Lung (tissue), 12 donors: Measurements from ENCODE around the gene PGAM2. TPM values are rescaled to one million over a fixed set of nuclear protein-coding genes. Genes with fewer than 3 reads are reported as not detected.

Experiments used
- ATAC-seq: fragments of 200-7000 bp; cut with Tn5 transposase; one replicate; pipeline ENCODE4 v1.9.1; 2020; ENCODE audit warnings: moderate number of reproducible peaks; ENCODE audit not compliant: insufficient read depth, low FRiP score
- DNase-seq, 3 donors: peaks; one replicate each; pipeline ENCODE4 v3.0.0-alpha.2; 2013 to 2017
- H3K27ac ChIP-seq, 2 donors: one replicate each; pipeline ENCODE4 v1.5.1; 2013; ENCODE audit warnings: mild to moderate bottlenecking in 2 of 2, moderate library complexity in 2 of 2, control low read depth in 1 of 2, inconsistent platforms in 1 of 2, low read depth in 1 of 2, low read length in 1 of 2
- H3K27me3 ChIP-seq, 3 donors: one replicate each; pipeline ENCODE4 v1.5.1; 2013; ENCODE audit warnings: low read length in 2 of 3; ENCODE audit not compliant: control insufficient read depth in 3 of 3, insufficient read depth in 3 of 3
- H3K36me3 ChIP-seq, 4 donors: one replicate each; pipeline ENCODE4 v1.5.1; 2013; ENCODE audit warnings: low read length in 4 of 4, mild to moderate bottlenecking in 1 of 4, moderate library complexity in 1 of 4; ENCODE audit not compliant: control insufficient read depth in 4 of 4, insufficient read depth in 4 of 4
- H3K4me1 ChIP-seq, 5 donors: one replicate each; pipeline ENCODE4 v1.5.1; 2013; ENCODE audit warnings: low read length in 5 of 5, mild to moderate bottlenecking in 2 of 5, moderate library complexity in 1 of 5; ENCODE audit not compliant: control insufficient read depth in 5 of 5, insufficient read depth in 5 of 5
- H3K4me3 ChIP-seq: one replicate; pipeline ENCODE4 v1.5.1; 2013; ENCODE audit warnings: mild to moderate bottlenecking, control low read depth, moderate library complexity
- H3K9ac ChIP-seq, 2 donors: one replicate each; pipeline ENCODE4 v1.5.1; 2013; ENCODE audit warnings: low read length in 2 of 2, control low read depth in 1 of 2; ENCODE audit not compliant: insufficient read depth in 1 of 2
- H3K9me3 ChIP-seq, 4 donors: one replicate each; pipeline ENCODE4 v1.5.1; 2013; ENCODE audit warnings: low read length in 3 of 4, mild to moderate bottlenecking in 1 of 4, moderate library complexity in 1 of 4; ENCODE audit not compliant: control insufficient read depth in 4 of 4, insufficient read depth in 3 of 4
- WGBS, 2 donors: extraction: QIAGEN DNeasy Blood & Tissue Kit; methylation state at CpG; one replicate each; pipeline ENCODE4 v1.1.7; 2013; 5-methylcytosine and 5-hydroxymethylcytosine counted together
- polyA plus RNA-seq, 2 donors: library from polyadenylated mRNA; stranded (reverse); fragments of 200-250 nt; gene quantifications; one replicate each; pipeline ENCODE4 v1.2.1, GENCODE V29; 2013
- total RNA-seq, 2 donors: library from RNA; depleted of rRNA in 1 of 2; stranded (reverse); fragments of >200 nt in 1 of 2; gene quantifications; one replicate each; pipeline ENCODE4 v1.2.1, GENCODE V29; 2014 to 2021
- TF ChIP-seq, protein P1 (sequence below): IDR thresholded peaks from 2 replicates; pipeline ENCODE4 v1.5.1; 2012; ENCODE audit warnings: mild to moderate bottlenecking; ENCODE audit errors: control extremely low read depth, extremely low read depth
- donor health status: control.
- donor health status: control.
- donor health status: Bipolar disorder and iron deficiency.
- donor health status: healthy.
- donor health status: DM: yes; HTN: yes; CAD: no.

Gene PGAM2
- total and polyA plus RNA-seq, 4 donors, result 0.63 to 0.85 (median 0.83) TPM; not detected in 1

DNA sequence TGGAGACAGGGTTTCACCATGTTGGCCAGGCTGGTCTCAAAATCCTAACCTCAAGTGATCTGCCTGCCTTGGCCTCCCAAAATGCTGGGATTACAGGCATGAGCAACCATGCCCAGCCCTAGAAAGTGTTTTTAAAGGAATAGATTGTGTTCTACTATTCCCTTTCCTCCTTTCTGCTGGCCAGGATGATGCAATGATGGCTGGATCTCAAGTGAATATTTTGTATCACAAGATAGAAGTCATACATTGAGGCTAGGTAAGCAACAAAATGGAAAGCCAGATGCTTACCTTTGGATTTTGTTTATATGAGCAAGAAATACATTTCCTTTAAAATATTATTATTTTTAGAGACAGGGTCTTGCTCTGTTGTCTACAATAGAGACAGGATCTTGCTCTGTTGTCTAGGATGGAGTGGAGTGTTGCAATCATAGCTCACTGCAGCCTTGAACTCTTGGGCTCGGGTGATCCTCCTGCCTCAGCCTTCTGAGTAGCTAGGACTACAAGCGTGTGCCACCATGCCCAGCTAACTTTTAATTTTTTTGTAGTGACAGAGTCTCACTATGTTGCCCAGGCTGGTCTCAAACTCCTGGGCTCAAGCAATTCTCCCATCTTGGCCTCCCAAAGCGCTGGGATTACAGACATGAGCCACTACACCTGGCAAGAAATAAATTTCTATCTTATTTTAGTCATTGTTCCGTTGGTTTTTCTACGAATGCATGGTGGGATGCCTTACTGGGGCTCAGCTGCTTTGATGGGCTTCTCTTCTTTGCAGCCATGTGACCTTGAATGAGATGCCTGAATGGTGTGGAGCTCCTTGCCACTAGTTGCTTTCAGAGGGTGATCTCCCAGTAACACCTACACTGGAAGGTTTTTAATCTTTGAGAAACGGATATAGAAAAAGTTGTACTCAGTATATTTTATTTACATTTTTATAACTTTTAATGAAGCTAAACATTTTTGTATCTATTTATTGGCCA is 33.0 kb upstream of the PGAM2 start:
- WGBS, 2 donors, result 88% methylated on average over 6 of the region's 6 CpGs
- Histone ChIP-seq H3K4me3 (no peak overlapping the region), H3K27ac (no peak overlapping the region), H3K27me3 (no peaks in the 10 kb centered on the region), H3K9me3 (no peaks in the 10 kb centered on the region), H3K4me1 (peaks cover 0 to 21% (median 0%) of the 10 kb centered on the region in 5 donors), H3K9ac (no peak overlapping the region), H3K36me3 (no peaks in the 10 kb centered on the region)
- DNase-seq (no peak), ATAC-seq (no peak)
- TF ChIP-seq, protein P1, sequence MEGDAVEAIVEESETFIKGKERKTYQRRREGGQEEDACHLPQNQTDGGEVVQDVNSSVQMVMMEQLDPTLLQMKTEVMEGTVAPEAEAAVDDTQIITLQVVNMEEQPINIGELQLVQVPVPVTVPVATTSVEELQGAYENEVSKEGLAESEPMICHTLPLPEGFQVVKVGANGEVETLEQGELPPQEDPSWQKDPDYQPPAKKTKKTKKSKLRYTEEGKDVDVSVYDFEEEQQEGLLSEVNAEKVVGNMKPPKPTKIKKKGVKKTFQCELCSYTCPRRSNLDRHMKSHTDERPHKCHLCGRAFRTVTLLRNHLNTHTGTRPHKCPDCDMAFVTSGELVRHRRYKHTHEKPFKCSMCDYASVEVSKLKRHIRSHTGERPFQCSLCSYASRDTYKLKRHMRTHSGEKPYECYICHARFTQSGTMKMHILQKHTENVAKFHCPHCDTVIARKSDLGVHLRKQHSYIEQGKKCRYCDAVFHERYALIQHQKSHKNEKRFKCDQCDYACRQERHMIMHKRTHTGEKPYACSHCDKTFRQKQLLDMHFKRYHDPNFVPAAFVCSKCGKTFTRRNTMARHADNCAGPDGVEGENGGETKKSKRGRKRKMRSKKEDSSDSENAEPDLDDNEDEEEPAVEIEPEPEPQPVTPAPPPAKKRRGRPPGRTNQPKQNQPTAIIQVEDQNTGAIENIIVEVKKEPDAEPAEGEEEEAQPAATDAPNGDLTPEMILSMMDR, result no peak

DNA sequence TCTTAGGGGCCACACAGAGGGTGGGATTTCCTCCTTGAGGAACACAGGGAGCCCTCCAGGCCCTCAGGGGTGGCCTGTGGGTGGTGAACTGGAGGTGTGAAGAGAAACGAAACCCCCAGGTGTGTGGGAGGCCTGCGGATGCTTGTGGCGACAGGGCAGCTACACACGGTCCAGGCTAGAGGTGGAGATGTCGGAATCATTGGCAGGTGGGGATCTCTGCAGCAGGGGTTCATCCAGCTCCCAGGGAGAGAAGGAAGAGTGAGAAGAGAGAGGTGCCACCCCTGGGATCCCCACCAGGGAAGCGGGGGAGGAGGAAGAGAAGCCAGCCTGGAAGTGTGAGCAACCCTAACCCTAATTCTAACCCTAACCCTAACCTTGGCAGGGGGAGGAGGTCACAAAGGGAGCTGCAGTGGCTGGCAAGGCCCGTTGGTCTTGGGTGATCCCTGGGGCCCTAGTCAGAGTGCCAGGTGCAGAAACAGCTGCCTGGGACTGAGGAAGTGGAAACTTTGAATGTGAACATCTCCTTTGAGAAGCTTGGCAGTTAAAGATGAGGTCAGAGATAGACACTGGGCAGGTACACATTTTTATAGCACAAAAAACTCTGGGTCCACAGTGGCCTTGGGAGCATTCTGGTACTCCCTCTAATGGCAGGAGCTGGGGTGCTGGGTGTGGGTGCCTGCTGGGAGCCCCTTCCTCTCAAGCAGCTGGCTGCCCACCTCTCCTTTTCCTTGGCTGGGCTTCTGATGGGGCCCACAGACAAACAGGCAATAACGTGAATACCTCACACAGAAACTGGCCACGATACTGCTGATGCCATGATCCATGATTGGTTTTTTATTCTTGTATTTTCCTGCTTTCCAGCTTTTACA is 31.9 kb upstream of the PGAM2 start:
- no peak overlapping the region for H3K4me3 ChIP-seq
- peaks cover 0 to 21% (median 0%) of the 10 kb centered on the region in 5 donors for H3K4me1 ChIP-seq
- H3K9me3 ChIP-seq, result no peaks in the 10 kb centered on the region
- ATAC-seq (no peak), DNase-seq (no peak)
- no peak overlapping the region for H3K27ac ChIP-seq
- H3K36me3 ChIP-seq, result no peaks in the 10 kb centered on the region
- H3K9ac ChIP-seq, result no peak overlapping the region
- TF ChIP-seq, protein P1, result no peak
- WGBS, 2 donors, result 81 to 82% methylated on average over 9 of the region's 9 CpGs
- H3K27me3 ChIP-seq, result no peaks in the 10 kb centered on the region

DNA sequence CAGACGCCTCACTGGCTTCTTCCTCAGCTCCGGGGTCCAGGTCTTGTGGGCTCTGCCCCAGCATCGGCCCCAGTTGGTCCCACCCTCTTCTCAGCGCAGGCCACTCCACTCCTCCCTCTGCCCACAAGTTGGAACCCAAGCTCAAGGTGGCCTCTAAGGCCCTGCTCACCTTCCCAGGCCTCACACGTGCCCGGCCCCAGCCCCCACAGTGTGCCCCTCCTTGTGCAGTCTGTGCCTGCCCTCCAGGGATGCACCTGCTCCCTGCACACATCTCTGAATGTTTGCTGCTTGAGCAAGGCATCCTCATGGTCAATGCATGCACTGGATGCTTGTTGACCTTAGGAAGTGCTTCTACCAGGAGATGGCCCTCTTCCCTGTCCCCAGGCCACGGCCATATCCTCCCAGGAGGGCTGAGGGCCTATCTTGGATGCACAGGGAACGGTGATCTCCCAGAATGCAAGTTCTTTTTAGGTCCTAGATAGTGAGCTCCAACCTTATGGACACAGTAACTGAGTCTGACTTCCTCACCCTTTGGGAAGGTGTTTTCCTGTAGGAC is 31.0 kb upstream of the PGAM2 start:
- WGBS, 2 donors, result 84 to 86% methylated on average over 8 of the region's 8 CpGs
- TF ChIP-seq, protein P1, result no peak
- H3K9me3 ChIP-seq, result no peaks in the 10 kb centered on the region
- H3K9ac ChIP-seq, result no peak overlapping the region
- H3K4me1 ChIP-seq, result peaks cover 0 to 21% (median 0%) of the 10 kb centered on the region in 5 donors
- no peak overlapping the region for H3K27ac ChIP-seq
- no peaks in the 10 kb centered on the region for H3K36me3 ChIP-seq
- H3K27me3 ChIP-seq, result no peaks in the 10 kb centered on the region
- ATAC-seq (no peak), DNase-seq (no peak)
- H3K4me3 ChIP-seq, result no peak overlapping the region
